HepG2 (cell line): ENCODE measurements around the gene LUZP2. TPM values are rescaled to one million over a fixed set of nuclear protein-coding genes. Genes with fewer than 3 reads are reported as not detected.

Experiments used
- ATAC-seq: fragments of 200-7000 bp; cut with Tn5 transposase; 3 replicates; pipeline ENCODE4 v1.9.1; 2020; ENCODE audit warnings: mild to moderate bottlenecking, moderate library complexity
- BruUV-seq: library from RNA; stranded (reverse); fragments of 400-500 nt; replicated peaks from 2 replicates; lab custom pipeline; 2021; lab: Mats Ljungman, UMichigan
- CTCF ChIA-PET: fragments of 300-600 bp; formaldehyde crosslinking; extraction: SDS; loops from one replicate; lab custom pipeline; 2021; ENCODE audit warnings: low total read pairs, inconsistent platforms, low intra/inter-chr PET ratio; lab: Yijun Ruan, JAX
- POLR2A ChIA-PET: fragments of 350-600 bp; sonication (Branson Sonifier 250); formaldehyde crosslinking; loops from one replicate; lab custom pipeline; 2020; ENCODE audit warnings: antibody characterized with exemption, inconsistent platforms; lab: Yijun Ruan, JAX
- DNase-seq: peaks from one replicate; pipeline ENCODE4 v3.0.0-alpha.2; 2015; ENCODE audit warnings: low spot score
- FAIRE-seq: peaks from 3 replicates; lab custom pipeline; 2011; peaks lifted over from hg19 to GRCh38; lab: Jason Lieb, UNC
- H2AFZ ChIP-seq: one replicate; pipeline ENCODE4 v1.6.1; 2011; ENCODE audit warnings: low read length, inconsistent platforms
- H3K27ac ChIP-seq: fragments of 300-600 bp; 3 replicates; pipeline ENCODE4 v1.8.0; 2011; ENCODE audit warnings: mixed run types, mild to moderate bottlenecking, mixed read lengths, low read length, inconsistent platforms; ENCODE audit not compliant: insufficient read depth; ENCODE audit errors: extremely low read length
- H3K27me3 ChIP-seq, 2 experiments: fragments of 200-600 bp in 1 of 2; 2 replicates in 1 of 2; 3 replicates in 1 of 2; pipeline versions ENCODE4 v1.6.0 to v1.8.0; 2011; ENCODE audit warnings: low read length in 2 of 2, mild to moderate bottlenecking in 2 of 2, moderate library complexity in 2 of 2, inconsistent platforms in 1 of 2; ENCODE audit not compliant: insufficient read depth in 2 of 2, control insufficient read depth in 1 of 2
- H3K36me3 ChIP-seq, 2 experiments: fragments of 200-600 bp in 1 of 2; replicated peaks in 1 of 2; 2 replicates in 1 of 2; 3 replicates in 1 of 2; pipeline versions ENCODE4 v1.5.1 to v1.8.0; 2011; ENCODE audit warnings: low read length in 2 of 2, inconsistent platforms in 1 of 2; ENCODE audit not compliant: insufficient read depth in 2 of 2, control insufficient read depth in 1 of 2
- H3K4me1 ChIP-seq: 2 replicates; pipeline ENCODE4 v1.5.1; 2012; ENCODE audit warnings: low read length, inconsistent platforms; ENCODE audit not compliant: insufficient read depth
- H3K4me2 ChIP-seq: 2 replicates; pipeline ENCODE4 v1.6.0; 2011; ENCODE audit warnings: low read depth, low read length, inconsistent platforms
- H3K4me3 ChIP-seq, 3 experiments: fragments of 200-600 bp in 1 of 3; sonication (generic), shearing (Covaris generic) in 1 of 3; replicated peaks in 1 of 3; 2 replicates each; pipeline ENCODE4 v1.5.1; 2011 to 2016; ENCODE audit warnings: low read length in 3 of 3, inconsistent platforms in 2 of 3, low read depth in 2 of 3, mild to moderate bottlenecking in 2 of 3, control low read depth in 1 of 3, mixed read lengths in 1 of 3; ENCODE audit not compliant: insufficient read depth in 1 of 3
- H3K79me2 ChIP-seq: one replicate; pipeline ENCODE4 v1.6.1; 2011; ENCODE audit warnings: low read length, inconsistent platforms; ENCODE audit not compliant: insufficient read depth
- H3K9ac ChIP-seq: 2 replicates; pipeline ENCODE4 v1.6.0; 2011; ENCODE audit warnings: mild to moderate bottlenecking, low read depth, low read length, inconsistent platforms; ENCODE audit not compliant: insufficient read depth
- H3K9me3 ChIP-seq: 2 replicates; pipeline ENCODE4 v1.5.1; 2012; ENCODE audit warnings: mild to moderate bottlenecking, low read length
- H4K20me1 ChIP-seq: 2 replicates; pipeline ENCODE4 v1.6.0; 2011; ENCODE audit warnings: inconsistent platforms, mild to moderate bottlenecking, low read length, moderate library complexity; ENCODE audit not compliant: insufficient read depth
- FUBP1 ChIP-seq: sonication (generic); formaldehyde crosslinking; IDR thresholded peaks from 2 replicates; pipeline ENCODE4 v1.5.1; 2020; ENCODE audit warnings: missing genetic modification reagents, mild to moderate bottlenecking, borderline replicate concordance
- GATA4 ChIP-seq: sonication (generic); IDR thresholded peaks from 2 replicates; pipeline ENCODE4 v1.6.1; 2016; ENCODE audit warnings: antibody characterized with exemption, low read depth, borderline replicate concordance
- HCFC1 ChIP-seq: fragments of 150-350 bp; IDR thresholded peaks from 2 replicates; pipeline ENCODE4 v1.6.1; 2014; ENCODE audit warnings: low read depth, low read length
- LCORL ChIP-seq, 2 experiments: fragments of 450-650 bp in 1 of 2; sonication (generic) in 1 of 2; formaldehyde crosslinking in 1 of 2; IDR thresholded peaks; 2 replicates each; pipeline versions ENCODE4 v1.5.0 to v1.6.1; 2017 to 2020; ENCODE audit warnings: antibody characterized with exemption in 1 of 2, missing genetic modification reagents in 1 of 2
- MED1 ChIP-seq: sonication (generic); formaldehyde crosslinking; IDR thresholded peaks from 2 replicates; pipeline ENCODE4 v1.4.0; 2020; ENCODE audit warnings: missing genetic modification reagents
- NFE2L2 ChIP-seq: fragments of 150-350 bp; IDR thresholded peaks from 2 replicates; pipeline ENCODE4 v1.6.1; 2014; ENCODE audit warnings: low read length
- NR2F2 ChIP-seq: IDR thresholded peaks from 2 replicates; pipeline ENCODE4 v1.6.1; 2012; ENCODE audit warnings: low read depth, inconsistent platforms, borderline replicate concordance
- ZNF225 ChIP-seq: sonication (generic); formaldehyde crosslinking; IDR thresholded peaks from 2 replicates; pipeline ENCODE4 v1.4.0; 2020; ENCODE audit warnings: mild to moderate bottlenecking, missing genetic modification reagents
- ZNF292 ChIP-seq: sonication (generic); formaldehyde crosslinking; IDR thresholded peaks from 2 replicates; pipeline ENCODE4 v1.8.1; 2022; ENCODE audit warnings: mild to moderate bottlenecking, low read depth, missing genetic modification reagents, borderline replicate concordance
- ZNF878 ChIP-seq: sonication (generic); formaldehyde crosslinking; IDR thresholded peaks from 2 replicates; pipeline ENCODE4 v1.8.1; 2023; ENCODE audit warnings: mild to moderate bottlenecking, missing genetic modification reagents, moderate library complexity
- WGBS: methylation state at CpG from one replicate; pipeline ENCODE4 v1.1.6; 2017; ENCODE audit warnings: low lambda C conversion rate; 5-methylcytosine and 5-hydroxymethylcytosine counted together
- in situ Hi-C: cut with HindIII; loops from 2 replicates; pipeline ENCODE4 v1.10.0; 2017; ENCODE audit warnings: low pct_unique_long_range_greater_than_20kb; ENCODE audit not compliant: extremely low pct_ligation_motif_present
- intact Hi-C: fragments of 100-400 bp; cut with micrococcal nuclease; formaldehyde crosslinking; loops from one replicate; pipeline ENCODE4 v1.10.0; 2022; ENCODE audit not compliant: unreplicated experiment
- polyA plus RNA-seq, 8 experiments: library from polyadenylated mRNA; depleted of rRNA in 3 of 8; stranded (reverse) in 7 of 8; unstranded in 1 of 8; fragments of >200 nt; fragmentation: Illumina TruSeq in 4 of 8; extraction: Trizol in 4 of 8; gene quantifications; 2 replicates each; pipeline versions ENCODE4 v1.2.1 to v1.2.3, GENCODE V29; 2011 to 2016; ENCODE audit warnings: low read depth in 4 of 8, missing spikeins in 1 of 8, mixed read lengths in 1 of 8; ENCODE audit not compliant: insufficient read depth in 1 of 8
- total RNA-seq, 5 experiments: library from RNA; depleted of rRNA; stranded (reverse); fragments of >200 nt; fragmentation: Illumina TruSeq; extraction: Trizol; gene quantifications; 2 replicates each; pipeline ENCODE4 v1.2.3, GENCODE V29; 2016; ENCODE audit warnings: low read depth in 1 of 5

LUZP2 gene
- total and polyA plus RNA-seq, 2 of the 13 experiments (the other 11 are each of a cell fraction or from before 2014, with no cell fraction given) = not detected

- TF ChIP-seq GATA4 (no peak), NFE2L2 (no peak)
- TF ChIP-seq, all 625 proteins: peak for 0
Measured at GRCh38 chr11:24925091-24925490, 428.2 kb downstream of the LUZP2 start (continued).

- intact Hi-C loops (no loop called here), in situ Hi-C loops (no loop called here)
- Histone ChIP-seq H3K27me3 (no peaks in the 10 kb centered on the region), H3K4me2 (no peak overlapping the region), H3K9ac (no peak overlapping the region), H2AFZ (no peak overlapping the region), H3K4me1 (no peaks in the 10 kb centered on the region), H3K9me3 (peaks cover 7% of the 10 kb centered on the region), H4K20me1 (no peaks in the 10 kb centered on the region), H3K79me2 (no peaks in the 10 kb centered on the region), H3K36me3 (no peaks in the 10 kb centered on the region), H3K27ac (no peak overlapping the region), H3K4me3 (no peak overlapping the region)
- FAIRE-seq (no peak), ATAC-seq (no peak), DNase-seq (no peak)
- TF ChIP-seq ZNF878 (CRISPR knock-in tag) (no peak), ZNF225 (CRISPR knock-in tag) (no peak), NR2F2 (no peak), MED1 (CRISPR knock-in tag) (no peak), ZNF292 (CRISPR knock-in tag) (no peak), FUBP1 (CRISPR knock-in tag) (no peak), LCORL (IDR thresholded peaks at IDR 0.05) (0 out of 2 replicates have a peak, but pooled peaks have one; percentile 14), LCORL (CRISPR knock-in tag; IDR thresholded peaks at IDR 0.05) (no peak), HCFC1 (no peak)
- WGBS = 21% methylated on average over 7 of the region's 9 CpGs
- BruUV-seq = no TSS peak
- CTCF ChIA-PET = no interaction called here
- POLR2A ChIA-PET = no interaction called here
Measured at GRCh38 chr11:24932110-24933000, 435.5 kb downstream of the LUZP2 start.
